Activated naive CD8-positive, alpha-beta T cell (primary cell): ENCODE results near the gene NUDCD2.
"Not testable (repeated sequence)": the region's sequence is repeated elsewhere in the genome, so short reads cannot be mapped to it uniquely, and the experiment has no call there.

ENCODE experiments used
- H3K27ac Mint-ChIP-seq: one replicate; pipeline ENCODE4 v1.8.0; 2021; ENCODE audit warnings: mixed read lengths
- H3K27me3 Mint-ChIP-seq: one replicate; pipeline ENCODE4 v1.8.0; 2021; ENCODE audit warnings: mixed read lengths
- H3K36me3 Mint-ChIP-seq: one replicate; pipeline ENCODE4 v1.8.0; 2021; ENCODE audit warnings: mixed read lengths
- H3K4me1 Mint-ChIP-seq: one replicate; pipeline ENCODE4 v1.8.0; 2021; ENCODE audit warnings: low read depth, mixed read lengths
- H3K4me3 Mint-ChIP-seq: one replicate; pipeline ENCODE4 v1.8.0; 2021; ENCODE audit warnings: mild to moderate bottlenecking, mixed read lengths
- H3K9me3 Mint-ChIP-seq: one replicate; pipeline ENCODE4 v1.8.0; 2021; ENCODE audit warnings: low read depth, mixed read lengths

The NUDCD2 gene

GRCh38 chr5:163424836-163425235 lies 35.1 kb downstream of the NUDCD2 start:
- Mint-ChIP-seq H3K9me3 (no peaks in the 10 kb centered on the region), H3K4me3 (no peak overlapping the region), H3K36me3 (no peaks in the 10 kb centered on the region), H3K27me3 (peaks cover 2% of the 10 kb centered on the region), H3K4me1 (peaks cover 6% of the 10 kb centered on the region), H3K27ac (no peak overlapping the region)

DNA sequence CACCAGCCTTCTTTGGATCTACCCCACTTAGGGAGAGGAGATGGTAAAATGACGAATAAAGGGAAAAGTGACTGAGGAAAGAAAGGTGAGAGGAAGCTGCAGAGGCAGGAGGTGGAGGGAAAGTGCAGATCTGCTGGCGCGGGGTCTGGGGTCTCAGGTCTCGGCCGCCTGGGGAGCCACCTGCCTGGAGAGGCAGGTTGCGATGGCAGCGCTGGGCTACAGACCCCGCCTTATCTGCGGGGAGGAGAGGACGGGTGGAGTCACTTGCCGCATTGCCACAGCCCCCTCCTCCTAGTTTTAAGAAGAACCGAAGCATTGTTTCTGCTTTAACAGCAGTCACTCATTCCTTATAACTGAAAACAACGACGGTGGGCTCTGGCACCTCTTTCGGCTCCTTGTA lies 44.2 kb downstream of the NUDCD2 start:
- not testable (repeated sequence) for H3K9me3 Mint-ChIP-seq, H3K4me1 Mint-ChIP-seq, H3K36me3 Mint-ChIP-seq, H3K27ac Mint-ChIP-seq, H3K4me3 Mint-ChIP-seq
- peaks cover 15% of the 10 kb centered on the region for H3K27me3 Mint-ChIP-seq

DNA sequence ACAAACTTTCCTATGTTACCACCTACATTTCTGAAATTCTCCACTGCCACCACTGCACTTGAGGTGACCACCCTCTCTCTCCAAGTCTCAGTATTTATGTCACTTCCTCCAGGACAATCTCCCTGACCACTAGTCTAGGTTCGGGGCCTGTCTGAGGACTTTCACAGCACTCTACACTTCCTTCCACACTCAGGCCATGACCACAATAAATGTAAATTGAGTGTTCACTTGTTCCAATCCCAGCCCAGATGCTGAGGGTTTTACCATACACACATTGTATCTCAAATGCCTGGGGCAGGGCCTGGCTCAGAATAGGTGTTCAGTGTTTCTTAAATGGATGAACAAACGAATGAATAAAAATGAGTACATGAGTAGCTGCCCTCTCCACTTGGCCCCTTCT lies 49.4 kb downstream of the NUDCD2 start:
- Mint-ChIP-seq H3K4me3 (no peak overlapping the region), H3K9me3 (no peaks in the 10 kb centered on the region), H3K27me3 (peaks cover 11% of the 10 kb centered on the region), H3K36me3 (no peaks in the 10 kb centered on the region), H3K4me1 (peaks cover 2% of the 10 kb centered on the region), H3K27ac (no peak overlapping the region)

DNA sequence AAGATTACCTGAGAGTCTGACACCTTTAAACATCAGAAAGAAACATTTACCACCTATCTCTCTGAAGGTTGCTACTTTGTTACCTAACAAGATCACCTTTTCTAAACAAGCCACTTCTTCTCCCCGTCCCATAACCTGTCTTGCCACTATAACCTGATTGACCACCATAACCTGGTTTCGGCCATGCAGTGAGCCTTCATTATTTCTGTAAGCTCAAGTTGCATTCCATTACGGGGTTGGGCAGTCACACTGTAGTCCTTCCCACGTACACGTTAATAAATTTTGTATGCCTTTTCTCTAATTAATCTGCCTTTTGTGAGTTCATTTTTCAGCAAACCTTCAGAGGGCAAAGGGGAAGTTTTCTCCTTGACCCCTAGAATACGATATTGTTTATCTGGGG lies 50.5 kb downstream of the NUDCD2 start:
- Mint-ChIP-seq H3K9me3 (no peaks in the 10 kb centered on the region), H3K36me3 (no peaks in the 10 kb centered on the region), H3K27ac (no peak overlapping the region), H3K27me3 (peaks cover 5% of the 10 kb centered on the region), H3K4me3 (no peak overlapping the region), H3K4me1 (peaks cover 2% of the 10 kb centered on the region)

- H3K27ac Mint-ChIP-seq = no peak overlapping the region
- H3K9me3 Mint-ChIP-seq = no peaks in the 10 kb centered on the region
- H3K4me3 Mint-ChIP-seq = no peak overlapping the region
- peaks cover 2% of the 10 kb centered on the region for H3K4me1 Mint-ChIP-seq
- H3K27me3 Mint-ChIP-seq = peaks cover 2% of the 10 kb centered on the region
- H3K36me3 Mint-ChIP-seq = no peaks in the 10 kb centered on the region
These were observed 51.5 kb downstream of the NUDCD2 start for GRCh38 chr5:163408311-163408923.

DNA sequence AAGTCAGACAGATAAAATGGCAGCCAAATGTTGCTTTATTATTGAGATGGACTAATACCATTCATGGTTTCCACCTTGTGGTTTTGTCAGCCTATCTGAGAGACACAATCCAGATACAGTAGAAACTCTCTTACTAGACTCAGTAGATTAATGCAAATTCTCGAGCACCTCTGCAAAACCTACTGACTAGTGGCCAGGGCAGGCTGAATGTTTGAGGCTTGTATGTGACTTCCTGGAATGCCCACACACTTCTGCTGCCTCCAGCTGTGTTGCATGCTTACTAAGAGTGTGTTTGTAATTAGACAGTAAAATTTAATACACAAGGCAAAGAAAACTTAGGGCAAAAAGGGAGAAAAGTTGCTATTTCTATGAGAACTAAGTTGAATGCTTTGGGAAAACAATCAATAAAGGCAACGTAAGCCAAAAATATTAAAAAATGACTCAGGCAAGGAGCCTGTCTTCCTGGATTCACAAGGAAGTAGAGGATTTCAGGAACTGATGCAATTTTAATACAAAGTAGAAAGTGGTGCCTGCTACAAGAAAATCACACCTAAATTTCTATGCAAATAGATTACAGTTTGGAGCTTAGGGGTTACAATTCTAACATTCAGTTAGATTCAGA lies 52.8 kb downstream of the NUDCD2 start:
- Mint-ChIP-seq H3K4me3 (no peak overlapping the region), H3K27me3 (peaks cover 2% of the 10 kb centered on the region), H3K4me1 (peaks cover 2% of the 10 kb centered on the region), H3K36me3 (no peaks in the 10 kb centered on the region), H3K9me3 (no peaks in the 10 kb centered on the region), H3K27ac (no peak overlapping the region)

- peaks cover 2% of the 10 kb centered on the region for H3K4me1 Mint-ChIP-seq
- H3K9me3 Mint-ChIP-seq = no peaks in the 10 kb centered on the region
- H3K4me3 Mint-ChIP-seq = no peak overlapping the region
- H3K36me3 Mint-ChIP-seq = no peaks in the 10 kb centered on the region
- peaks cover 4% of the 10 kb centered on the region for H3K27me3 Mint-ChIP-seq
- no peak overlapping the region for H3K27ac Mint-ChIP-seq
These were observed 55.3 kb downstream of the NUDCD2 start for GRCh38 chr5:163404364-163405173.

GRCh38 chr5:163402007-163402406 lies 57.9 kb downstream of the NUDCD2 start:
- no peak overlapping the region for H3K27ac Mint-ChIP-seq
- H3K9me3 Mint-ChIP-seq = no peaks in the 10 kb centered on the region
- H3K27me3 Mint-ChIP-seq = peaks cover 6% of the 10 kb centered on the region
- H3K36me3 Mint-ChIP-seq = peaks cover 2% of the 10 kb centered on the region
- no peak overlapping the region for H3K4me3 Mint-ChIP-seq
- no peaks in the 10 kb centered on the region for H3K4me1 Mint-ChIP-seq

GRCh38 chr5:163401271-163401670 lies 58.6 kb downstream of the NUDCD2 start:
- Mint-ChIP-seq H3K4me3 (no peak overlapping the region), H3K4me1 (no peaks in the 10 kb centered on the region), H3K27ac (no peak overlapping the region), H3K9me3 (no peaks in the 10 kb centered on the region), H3K36me3 (peaks cover 2% of the 10 kb centered on the region), H3K27me3 (peaks cover 7% of the 10 kb centered on the region)

GRCh38 chr5:163399923-163400322 lies 60.0 kb downstream of the NUDCD2 start:
- Mint-ChIP-seq H3K36me3 (peaks cover 2% of the 10 kb centered on the region), H3K27me3 (peaks cover 7% of the 10 kb centered on the region), H3K4me1 (no peaks in the 10 kb centered on the region), H3K27ac (no peak overlapping the region), H3K9me3 (no peaks in the 10 kb centered on the region), H3K4me3 (no peak overlapping the region)

DNA sequence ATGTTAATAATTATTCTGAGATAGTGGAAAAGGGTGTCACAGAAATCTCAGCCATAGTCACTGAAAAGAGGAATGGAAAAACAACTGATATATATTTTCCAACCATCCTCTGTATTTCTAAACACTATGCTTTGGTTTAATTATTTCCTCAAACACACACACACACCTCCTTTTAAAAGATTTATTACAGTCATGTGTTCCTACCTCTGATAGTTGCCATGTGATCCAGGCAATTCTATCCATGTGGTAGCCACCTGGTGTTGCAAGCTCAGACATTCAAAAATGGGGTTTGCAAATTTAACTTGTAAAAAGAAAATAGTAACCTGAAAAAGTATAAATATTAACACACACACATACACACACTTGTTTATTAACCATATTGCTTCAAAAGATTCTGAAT lies 62.5 kb downstream of the NUDCD2 start:
- Mint-ChIP-seq H3K4me1 (no peaks in the 10 kb centered on the region), H3K36me3 (peaks cover 2% of the 10 kb centered on the region), H3K27me3 (peaks cover 9% of the 10 kb centered on the region), H3K4me3 (no peak overlapping the region), H3K27ac (no peak overlapping the region), H3K9me3 (no peaks in the 10 kb centered on the region)

DNA sequence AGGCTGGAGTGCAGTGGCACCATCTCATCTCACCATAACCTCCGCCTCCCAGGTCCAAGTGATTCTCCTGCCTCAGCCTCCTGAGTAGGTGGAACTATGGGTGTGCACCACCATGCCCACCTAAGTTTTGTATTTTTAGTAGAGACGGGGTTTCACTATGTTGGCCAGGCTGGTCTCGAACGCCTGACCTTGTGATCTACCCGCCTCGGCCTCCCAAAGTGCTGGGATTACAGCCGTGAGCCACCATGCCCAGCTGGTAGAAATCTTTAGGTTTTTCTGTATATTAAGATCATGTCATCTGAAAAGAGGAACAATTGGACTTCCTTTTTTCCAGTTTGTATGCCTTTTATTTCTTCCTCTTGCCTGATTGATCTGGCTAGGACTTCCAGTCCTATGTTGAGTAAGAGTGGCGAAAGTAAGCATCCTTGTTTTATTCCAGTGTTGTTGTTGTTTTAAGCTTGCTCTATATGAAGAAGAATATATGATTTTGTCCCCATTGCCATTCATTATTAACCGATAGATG lies 63.0 kb downstream of the NUDCD2 start:
- not testable (repeated sequence) for H3K4me3 Mint-ChIP-seq, H3K4me1 Mint-ChIP-seq, H3K9me3 Mint-ChIP-seq, H3K36me3 Mint-ChIP-seq, H3K27me3 Mint-ChIP-seq, H3K27ac Mint-ChIP-seq
